GM13977 (cell line): ENCODE results near the gene ATP9A.
"Not testable (repeated sequence)": the region's sequence is repeated elsewhere in the genome, so short reads cannot be mapped to it uniquely, and the experiment has no call there.

Experiments used
- DNase-seq: peaks from one replicate; pipeline ENCODE4 v3.0.0; 2012; ENCODE audit warnings: low spot score
- CTCF ChIP-seq: IDR thresholded peaks from 2 replicates; pipeline ENCODE4 v1.5.1; 2012; ENCODE audit warnings: mild to moderate bottlenecking, control low read depth; ENCODE audit not compliant: insufficient read depth; ENCODE audit errors: extremely low read depth, missing control alignments
- in situ Hi-C: fragments of 300-500 bp; cut with MboI; formaldehyde crosslinking; loops from one replicate; pipeline ENCODE4 v1.12.0; 2022; ENCODE audit warnings: low sequenced_read_pairs, low pct_unique_long_range_greater_than_20kb, mixed read lengths, inconsistent platforms; ENCODE audit not compliant: unreplicated experiment

The ATP9A gene

GRCh38 chr20:51767867-51768758 lies at the start of gene ATP9A:
Gene ATP9A (minus strand): TSS chr20:51768390. CDS start chr20:51768369, 21 bp downstream.
- DNase-seq, result no peak
- in situ Hi-C loops, result no loop called here

GRCh38 chr20:51816856-51817255 lies 48.7 kb upstream of the ATP9A start:
- in situ Hi-C loops, DNase-seq: not testable (repeated sequence)

More at GRCh38 chr20:51767867-51768758, at the start of gene ATP9A:
- no peak for TF ChIP-seq CTCF

GRCh38 chr20:51815383-51816076 lies 47.3 kb upstream of the ATP9A start:
- no peak for DNase-seq
- in situ Hi-C loops, result no loop called here
- TF ChIP-seq CTCF, result no peak

GRCh38 chr20:51812861-51813260 lies 44.7 kb upstream of the ATP9A start:
- in situ Hi-C loops, result no loop called here
- no peak for DNase-seq
- TF ChIP-seq CTCF, result no peak

GRCh38 chr20:51811514-51812128 lies 43.4 kb upstream of the ATP9A start:
- no peak for TF ChIP-seq CTCF
- in situ Hi-C loops, result no loop called here
- no peak for DNase-seq

- TF ChIP-seq CTCF, result no peak
- DNase-seq, result no peak
- in situ Hi-C loops, result no loop called here
These were observed 42.8 kb upstream of the ATP9A start for GRCh38 chr20:51811042-51811355.
